ENCODE data around the gene ADAMTS2.

The ADAMTS2 gene

DNA sequence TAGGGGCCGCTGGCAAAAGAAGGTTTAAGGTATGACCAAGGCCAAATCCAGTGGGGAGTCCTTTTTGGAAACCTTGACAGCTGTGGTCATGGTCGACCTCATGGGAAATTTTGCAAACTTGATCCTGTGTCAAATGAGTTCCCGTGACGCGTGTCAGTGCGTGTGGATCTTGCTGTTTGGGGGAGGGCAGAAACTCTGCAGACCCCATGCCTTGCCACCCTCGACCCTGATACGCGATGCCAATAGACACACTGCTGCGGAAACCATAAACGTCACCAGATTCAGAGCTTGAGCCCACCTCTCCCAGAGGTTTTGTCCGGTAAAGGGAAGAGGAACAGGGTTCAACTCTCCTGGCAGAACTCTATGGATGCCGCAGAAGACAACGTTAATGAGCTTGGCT is 104.7 kb downstream of the ADAMTS2 start:
- no peaks in the 10 kb centered on the region for H3K36me3 ChIP-seq (ENCODE audit: control insufficient read depth, insufficient read depth, low read length)
- no peak overlapping the region for H3K27ac ChIP-seq (ENCODE audit: low read depth, low read length)
- no peak overlapping the region for H3K9ac ChIP-seq (ENCODE audit: low read length)
- no peaks in the 10 kb centered on the region for H3K4me1 ChIP-seq (ENCODE audit: control insufficient read depth, insufficient read depth, low read length)
- H3K4me3 ChIP-seq (ENCODE audit: low read length) = no peak overlapping the region
- no peaks in the 10 kb centered on the region for H3K27me3 ChIP-seq (ENCODE audit: control insufficient read depth, insufficient read depth, low read length)

DNA sequence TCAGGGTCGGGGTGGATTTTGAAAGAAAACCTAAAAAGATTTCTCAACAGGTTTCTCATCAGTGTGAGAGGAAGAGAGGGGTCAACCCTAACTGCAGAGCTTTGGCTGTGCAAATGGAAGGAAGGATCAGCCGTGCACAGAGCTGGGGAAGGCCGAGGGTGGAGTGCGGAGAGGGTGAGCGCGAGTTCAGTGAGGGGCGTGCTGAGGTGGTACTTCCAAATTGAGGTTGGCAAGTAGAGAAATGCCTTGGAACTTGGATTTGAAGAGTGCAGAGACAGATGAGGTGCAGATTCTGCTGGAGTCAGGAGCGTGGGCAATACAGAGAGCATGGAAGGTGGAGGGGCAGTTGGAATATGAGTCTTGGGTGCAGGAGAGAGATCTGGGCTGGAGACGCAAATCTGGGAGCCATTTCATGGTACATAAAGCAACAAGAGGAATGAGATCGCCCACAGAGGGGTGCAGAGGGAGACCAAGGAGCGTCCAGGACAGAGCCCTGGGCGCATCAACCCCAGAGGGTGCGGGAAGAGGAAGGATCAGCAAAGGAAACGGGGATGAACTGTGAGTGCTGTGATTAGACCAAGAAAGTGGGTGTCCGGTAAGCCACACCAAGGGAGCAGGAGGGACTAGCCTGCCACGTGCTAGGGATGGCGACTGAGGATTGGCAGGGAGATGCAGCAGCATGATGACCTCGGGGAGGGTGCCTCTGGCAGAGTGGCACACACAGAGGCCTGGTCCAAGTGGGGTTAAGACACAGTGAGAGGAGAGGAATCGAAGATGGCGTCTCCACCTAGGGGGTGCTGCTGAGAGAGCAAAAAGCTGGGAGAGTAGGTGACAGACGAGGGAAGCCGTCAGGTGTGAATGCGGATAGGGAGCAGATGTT is 105.8 kb downstream of the ADAMTS2 start:
- no peaks in the 10 kb centered on the region for H3K36me3 ChIP-seq (ENCODE audit: control insufficient read depth, insufficient read depth, low read length)
- no peaks in the 10 kb centered on the region for H3K27me3 ChIP-seq (ENCODE audit: control insufficient read depth, insufficient read depth, low read length)
- no peak overlapping the region for H3K27ac ChIP-seq (ENCODE audit: low read depth, low read length)
- no peaks in the 10 kb centered on the region for H3K4me1 ChIP-seq (ENCODE audit: control insufficient read depth, insufficient read depth, low read length)
- H3K9ac ChIP-seq (ENCODE audit: low read length) = no peak overlapping the region
- H3K4me3 ChIP-seq (ENCODE audit: low read length) = no peak overlapping the region

DNA sequence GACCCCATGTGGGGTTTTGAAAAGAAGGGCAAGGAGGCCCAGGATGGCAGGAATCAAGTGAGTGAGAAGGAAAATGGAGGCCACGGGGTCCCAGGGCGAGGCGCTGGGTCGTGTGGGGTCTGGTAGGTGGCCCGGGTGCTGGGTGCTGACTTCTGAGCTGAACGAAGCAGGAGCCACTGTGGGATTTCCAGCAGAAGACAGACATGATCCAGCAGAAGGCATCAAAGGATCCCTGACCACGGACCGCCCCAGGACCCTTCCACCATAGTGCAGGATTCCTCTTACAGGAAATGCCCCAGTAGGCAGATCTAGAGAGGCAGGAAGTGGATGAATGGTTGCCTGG is 106.7 kb downstream of the ADAMTS2 start:
- Histone ChIP-seq H3K4me3 (ENCODE audit: low read length) (no peak overlapping the region), H3K27ac (ENCODE audit: low read depth, low read length) (no peak overlapping the region), H3K4me1 (ENCODE audit: control insufficient read depth, insufficient read depth, low read length) (no peaks in the 10 kb centered on the region), H3K36me3 (ENCODE audit: control insufficient read depth, insufficient read depth, low read length) (no peaks in the 10 kb centered on the region), H3K27me3 (ENCODE audit: control insufficient read depth, insufficient read depth, low read length) (no peaks in the 10 kb centered on the region), H3K9ac (ENCODE audit: low read length) (no peak overlapping the region)

DNA sequence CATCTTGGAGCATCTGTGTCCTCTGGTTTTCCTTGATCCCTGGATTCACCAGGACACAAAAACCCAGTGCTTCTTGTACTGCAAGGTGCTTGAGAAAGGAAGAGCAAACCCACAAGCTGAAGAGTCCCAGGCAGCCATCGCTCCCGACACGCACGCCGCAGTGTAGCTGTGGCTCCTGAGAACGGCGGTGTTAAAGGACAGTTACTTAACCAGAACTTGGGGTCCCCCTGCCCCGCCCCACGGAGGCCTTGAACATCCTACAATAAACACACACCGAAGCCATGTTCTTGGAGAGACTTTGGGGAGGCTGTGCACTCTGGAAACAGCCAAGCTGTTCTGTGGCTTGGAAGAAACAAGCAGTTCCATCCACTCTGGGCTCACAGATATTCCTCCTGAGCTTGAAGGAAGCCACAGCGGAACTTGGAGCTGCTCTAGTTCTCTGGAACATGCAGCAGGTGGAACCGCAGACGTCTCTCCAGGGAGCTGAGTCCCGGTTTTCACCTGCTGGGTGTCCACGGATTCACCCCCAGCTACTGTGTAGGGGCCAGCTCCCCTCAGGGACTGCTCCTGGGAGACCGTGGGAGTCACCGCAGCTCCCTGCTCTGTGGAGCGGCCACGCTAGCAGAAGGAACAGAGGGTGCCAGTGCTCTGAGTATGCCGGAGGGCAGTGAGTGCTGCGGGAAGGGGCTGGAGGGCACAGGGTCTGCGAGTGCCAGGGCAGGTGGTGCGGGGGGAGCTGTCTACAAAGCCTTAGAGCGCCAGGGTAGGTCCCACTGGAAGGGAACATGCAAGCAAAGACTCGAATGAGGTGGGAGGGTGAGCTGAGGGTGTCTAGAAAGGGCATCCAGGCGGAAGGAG is 107.3 kb downstream of the ADAMTS2 start:
- no peaks in the 10 kb centered on the region for H3K27me3 ChIP-seq (ENCODE audit: control insufficient read depth, insufficient read depth, low read length)
- no peaks in the 10 kb centered on the region for H3K36me3 ChIP-seq (ENCODE audit: control insufficient read depth, insufficient read depth, low read length)
- no peak overlapping the region for H3K27ac ChIP-seq (ENCODE audit: low read depth, low read length)
- H3K4me3 ChIP-seq (ENCODE audit: low read length) = no peak overlapping the region
- H3K9ac ChIP-seq (ENCODE audit: low read length) = no peak overlapping the region
- H3K4me1 ChIP-seq (ENCODE audit: control insufficient read depth, insufficient read depth, low read length) = no peaks in the 10 kb centered on the region

DNA sequence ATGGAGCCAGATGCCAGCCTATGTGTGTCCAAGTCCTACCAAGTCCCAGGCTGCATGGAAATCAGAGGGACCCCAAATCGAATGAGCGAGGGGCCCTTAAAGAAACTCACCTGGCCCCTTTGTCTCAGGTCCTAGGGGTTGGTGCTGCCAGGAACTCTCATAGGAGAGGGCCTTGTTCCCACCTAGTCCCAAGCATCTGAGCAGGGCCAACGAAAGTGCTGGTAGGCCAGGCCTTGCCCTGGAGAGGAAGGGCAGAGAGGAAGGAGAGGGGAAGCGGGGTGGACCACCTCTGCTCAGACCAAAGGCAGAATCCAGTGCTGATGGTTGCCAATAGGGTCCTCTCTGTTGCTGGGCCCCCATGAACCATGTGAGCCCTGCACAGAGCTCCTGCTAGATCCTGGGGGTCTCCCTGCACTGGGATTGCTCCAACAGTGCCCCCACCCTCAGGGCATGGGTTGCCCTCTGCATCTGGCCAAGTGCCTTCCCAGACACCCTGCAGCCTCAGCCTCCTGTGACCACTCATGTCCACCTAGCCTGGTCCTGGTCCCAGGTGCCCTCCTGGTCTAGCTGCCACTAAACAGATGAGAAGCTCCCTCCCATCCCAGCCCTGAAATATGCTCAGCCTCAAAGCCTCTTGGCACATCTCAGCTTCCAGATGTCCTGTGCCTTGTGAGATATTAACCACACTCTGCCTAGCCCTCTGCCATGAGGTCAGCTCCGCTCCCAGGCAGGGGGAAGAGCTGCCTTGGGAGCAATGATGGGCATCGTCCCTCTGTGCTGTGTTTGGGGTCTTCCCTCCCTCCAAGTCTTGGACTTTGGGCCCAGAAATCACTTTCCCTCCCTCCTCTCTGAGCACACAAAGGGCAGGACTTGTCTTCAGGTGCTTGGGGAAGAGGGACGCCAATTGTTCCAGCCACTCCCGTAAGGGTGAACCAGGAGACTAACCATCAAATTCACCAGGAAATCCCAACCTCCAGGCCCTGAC is 109.6 kb downstream of the ADAMTS2 start:
- H3K36me3 ChIP-seq (ENCODE audit: control insufficient read depth, insufficient read depth, low read length) = no peaks in the 10 kb centered on the region
- H3K27me3 ChIP-seq (ENCODE audit: control insufficient read depth, insufficient read depth, low read length) = no peaks in the 10 kb centered on the region
- no peak overlapping the region for H3K9ac ChIP-seq (ENCODE audit: low read length)
- H3K4me3 ChIP-seq (ENCODE audit: low read length) = no peak overlapping the region
- H3K4me1 ChIP-seq (ENCODE audit: control insufficient read depth, insufficient read depth, low read length) = no peaks in the 10 kb centered on the region
- no peak overlapping the region for H3K27ac ChIP-seq (ENCODE audit: low read depth, low read length)

DNA sequence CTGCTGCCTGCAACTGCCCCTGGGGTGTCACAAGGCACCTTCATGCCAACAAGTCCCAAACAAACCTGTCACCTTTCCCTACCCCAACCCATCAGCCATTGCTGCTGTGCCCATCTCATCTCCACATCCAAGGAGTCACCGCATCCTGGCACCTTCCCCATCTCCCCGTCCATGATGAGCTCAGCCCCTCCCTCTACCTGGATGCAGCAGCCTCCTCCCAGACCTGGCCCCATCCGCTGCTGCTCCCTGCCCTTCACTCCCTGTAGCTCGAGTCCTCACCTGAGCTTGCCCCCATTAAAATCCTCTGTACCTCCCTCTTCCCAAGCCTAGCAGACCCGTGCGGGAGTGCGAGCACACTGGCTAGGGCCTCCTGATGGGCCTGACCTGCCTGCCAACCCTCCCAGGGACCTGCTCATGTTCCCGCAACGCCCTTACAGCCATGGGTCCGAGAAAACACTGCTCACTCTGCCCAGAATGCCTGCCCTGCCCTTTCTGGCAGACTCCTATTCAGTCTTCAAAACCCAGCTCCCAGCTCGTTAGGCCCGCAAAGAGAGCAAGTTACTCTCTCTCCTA is 110.6 kb downstream of the ADAMTS2 start:
- H3K27ac ChIP-seq (ENCODE audit: low read depth, low read length) = no peak overlapping the region
- no peaks in the 10 kb centered on the region for H3K27me3 ChIP-seq (ENCODE audit: control insufficient read depth, insufficient read depth, low read length)
- H3K36me3 ChIP-seq (ENCODE audit: control insufficient read depth, insufficient read depth, low read length) = no peaks in the 10 kb centered on the region
- H3K4me1 ChIP-seq (ENCODE audit: control insufficient read depth, insufficient read depth, low read length) = no peaks in the 10 kb centered on the region
- H3K9ac ChIP-seq (ENCODE audit: low read length) = no peak overlapping the region
- no peak overlapping the region for H3K4me3 ChIP-seq (ENCODE audit: low read length)

DNA sequence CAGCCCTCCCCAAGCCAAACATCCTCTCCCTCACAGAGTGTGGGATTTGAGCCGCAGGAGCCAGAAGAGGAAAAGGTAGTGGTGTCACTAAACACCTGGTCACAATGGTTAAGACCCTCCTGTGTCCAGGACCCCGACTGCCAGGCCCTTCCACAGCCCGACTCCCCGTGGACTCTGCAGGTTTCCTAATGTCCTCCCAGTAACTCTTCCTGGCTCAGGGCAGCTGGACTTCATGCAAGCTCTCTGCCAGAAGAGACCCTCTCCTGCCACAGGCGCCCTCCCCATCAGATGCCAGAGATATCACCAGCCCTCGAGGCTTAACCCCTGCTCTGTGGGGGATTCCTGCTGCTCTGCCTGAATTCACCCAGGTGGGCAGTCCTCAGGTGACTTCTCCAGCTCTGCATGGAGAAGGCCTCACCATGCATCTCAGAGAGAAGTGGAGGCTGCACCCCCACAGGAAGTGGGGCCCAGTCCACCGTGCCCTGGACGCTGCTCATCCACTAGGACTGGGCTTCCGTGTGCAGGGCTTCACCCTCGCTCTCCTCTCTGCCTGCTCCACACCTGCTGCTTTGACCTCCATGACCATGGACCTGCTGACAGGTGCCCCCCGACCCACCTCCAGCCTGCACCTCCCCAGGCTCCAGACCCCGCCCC is 111.2 kb downstream of the ADAMTS2 start:
- no peaks in the 10 kb centered on the region for H3K27me3 ChIP-seq (ENCODE audit: control insufficient read depth, insufficient read depth, low read length)
- H3K36me3 ChIP-seq (ENCODE audit: control insufficient read depth, insufficient read depth, low read length) = no peaks in the 10 kb centered on the region
- no peak overlapping the region for H3K27ac ChIP-seq (ENCODE audit: low read depth, low read length)

DNA sequence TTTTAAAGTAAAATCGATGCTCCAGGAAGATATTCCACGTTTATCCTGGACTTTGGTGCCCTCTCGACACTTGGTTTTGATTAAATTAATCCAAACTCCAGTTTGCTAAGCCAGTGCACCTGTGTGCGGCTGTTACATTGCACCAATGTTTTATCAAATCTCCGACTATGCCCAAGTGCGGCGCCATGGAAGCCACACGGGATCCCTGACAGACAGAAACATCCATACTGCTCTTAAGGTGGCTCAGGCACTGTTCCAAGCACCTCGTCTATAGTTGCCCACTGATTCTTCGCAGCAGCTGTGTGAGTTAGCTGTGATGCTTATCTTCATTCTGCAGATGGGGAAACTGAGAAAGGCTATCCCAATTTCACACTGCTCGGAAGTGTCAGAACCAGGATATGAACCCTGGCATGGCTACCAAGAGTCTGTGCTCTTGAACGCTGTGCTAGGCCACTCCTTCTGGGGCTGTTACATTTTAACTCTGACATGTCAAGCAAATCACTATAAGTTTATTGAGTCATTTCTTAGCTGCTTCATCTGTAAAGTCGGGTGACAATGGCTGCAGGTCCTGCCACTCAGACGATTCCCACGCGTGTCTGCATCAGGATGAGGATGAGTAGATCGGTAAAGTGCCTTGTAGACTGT is 113.0 kb downstream of the ADAMTS2 start:
- Histone ChIP-seq H3K27me3 (ENCODE audit: control insufficient read depth, insufficient read depth, low read length) (no peaks in the 10 kb centered on the region), H3K4me1 (ENCODE audit: control insufficient read depth, insufficient read depth, low read length) (no peaks in the 10 kb centered on the region), H3K9ac (ENCODE audit: low read length) (no peak overlapping the region), H3K4me3 (ENCODE audit: low read length) (no peak overlapping the region), H3K36me3 (ENCODE audit: control insufficient read depth, insufficient read depth, low read length) (no peaks in the 10 kb centered on the region), H3K27ac (ENCODE audit: low read depth, low read length) (no peak overlapping the region)

More for the DNA sequence above, 111.2 kb downstream of the ADAMTS2 start:
- H3K4me3 ChIP-seq (ENCODE audit: low read length) = no peak overlapping the region
- H3K9ac ChIP-seq (ENCODE audit: low read length) = no peak overlapping the region
- no peaks in the 10 kb centered on the region for H3K4me1 ChIP-seq (ENCODE audit: control insufficient read depth, insufficient read depth, low read length)

DNA sequence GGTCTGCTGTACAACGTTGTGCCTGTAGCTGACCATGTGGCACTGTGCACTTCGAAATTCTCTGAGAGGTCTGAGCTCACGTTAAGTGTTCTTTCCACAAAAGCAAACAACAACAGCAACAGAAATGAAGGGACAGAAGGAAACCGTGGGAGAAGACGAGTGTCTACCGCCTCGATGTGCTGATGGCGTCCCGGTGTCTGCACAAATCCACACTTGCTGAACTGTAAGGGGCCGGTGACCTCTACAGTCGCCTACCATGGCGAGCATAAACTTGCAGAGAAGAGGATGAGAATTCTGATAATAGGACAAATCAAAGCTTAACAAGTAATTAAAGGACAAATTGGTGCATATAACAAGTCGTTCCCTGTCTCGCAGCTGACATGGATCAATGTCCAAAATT is 114.0 kb downstream of the ADAMTS2 start:
- H3K36me3 ChIP-seq (ENCODE audit: control insufficient read depth, insufficient read depth, low read length) = no peaks in the 10 kb centered on the region
- no peaks in the 10 kb centered on the region for H3K4me1 ChIP-seq (ENCODE audit: control insufficient read depth, insufficient read depth, low read length)
- H3K9ac ChIP-seq (ENCODE audit: low read length) = no peak overlapping the region
- H3K27ac ChIP-seq (ENCODE audit: low read depth, low read length) = no peak overlapping the region
- no peaks in the 10 kb centered on the region for H3K27me3 ChIP-seq (ENCODE audit: control insufficient read depth, insufficient read depth, low read length)
- no peak overlapping the region for H3K4me3 ChIP-seq (ENCODE audit: low read length)

DNA sequence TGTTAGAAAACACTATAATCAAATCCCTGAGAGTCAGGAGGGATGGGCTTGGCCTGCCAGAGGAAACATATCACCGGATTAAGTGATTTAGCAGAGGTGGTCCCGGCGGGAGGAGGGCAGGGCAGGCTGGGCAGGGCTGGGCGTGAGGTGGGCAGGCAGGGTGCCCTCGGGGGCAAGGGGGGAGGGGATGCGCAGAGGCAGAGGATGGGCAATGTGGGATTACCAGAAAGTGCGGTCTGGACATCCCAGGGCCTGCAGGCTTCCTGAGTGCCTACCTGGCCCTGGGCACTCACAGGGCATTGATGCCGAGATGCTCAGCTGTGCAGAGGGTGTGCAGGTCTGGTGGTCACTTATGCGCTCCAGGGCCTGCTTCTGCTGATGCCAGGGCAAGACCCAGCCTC is 115.2 kb downstream of the ADAMTS2 start:
- Histone ChIP-seq H3K9ac (ENCODE audit: low read length) (no peak overlapping the region), H3K4me1 (ENCODE audit: control insufficient read depth, insufficient read depth, low read length) (no peaks in the 10 kb centered on the region), H3K27ac (ENCODE audit: low read depth, low read length) (no peak overlapping the region), H3K27me3 (ENCODE audit: control insufficient read depth, insufficient read depth, low read length) (no peaks in the 10 kb centered on the region), H3K4me3 (ENCODE audit: low read length) (no peak overlapping the region), H3K36me3 (ENCODE audit: control insufficient read depth, insufficient read depth, low read length) (no peaks in the 10 kb centered on the region)

DNA sequence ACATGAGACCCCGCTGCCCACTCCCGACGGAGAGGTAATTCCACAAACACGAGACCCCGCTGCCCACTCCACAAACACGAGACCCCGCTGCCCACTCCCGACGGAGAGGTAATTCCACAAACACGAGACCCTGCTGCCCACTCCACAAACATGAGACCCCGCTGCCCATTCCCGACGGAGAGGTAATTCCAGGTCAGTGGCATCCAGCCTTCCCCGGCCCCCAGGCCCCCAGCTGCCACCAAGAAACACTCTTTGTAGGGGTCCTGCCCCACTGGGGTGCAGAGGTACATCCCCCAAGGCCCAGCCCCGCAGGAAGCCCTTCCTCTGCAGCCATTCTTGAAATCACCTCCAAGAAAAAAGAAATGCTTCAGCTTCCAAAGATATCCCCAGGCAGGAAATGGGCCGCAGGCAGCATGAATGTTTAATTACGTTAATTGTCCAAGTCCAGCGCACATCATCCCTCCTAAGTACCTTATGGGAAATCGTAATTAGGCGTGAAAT is 115.9 kb downstream of the ADAMTS2 start:
- no peak overlapping the region for H3K27ac ChIP-seq (ENCODE audit: low read depth, low read length)
- no peak overlapping the region for H3K4me3 ChIP-seq (ENCODE audit: low read length)
- H3K27me3 ChIP-seq (ENCODE audit: control insufficient read depth, insufficient read depth, low read length) = no peaks in the 10 kb centered on the region
- no peak overlapping the region for H3K9ac ChIP-seq (ENCODE audit: low read length)
- H3K36me3 ChIP-seq (ENCODE audit: control insufficient read depth, insufficient read depth, low read length) = no peaks in the 10 kb centered on the region
- no peaks in the 10 kb centered on the region for H3K4me1 ChIP-seq (ENCODE audit: control insufficient read depth, insufficient read depth, low read length)

All from rectal smooth muscle tissue (tissue), 1 donor.